ENCODE measurements around the gene SNX18. TPM values are rescaled to one million over a fixed set of nuclear protein-coding genes. Genes with fewer than 3 reads are reported as not detected.

SNX18 gene
- total and polyA plus RNA-seq, 12 donors: 4.0 to 89.4 (median 33.7) TPM

- Histone ChIP-seq H3K4me1 (replicated peaks in 1 of 2) (peaks cover 6 to 23% of the 10 kb centered on the region in 2 donors), H3K27me3 (no peaks in the 10 kb centered on the region), H3K36me3 (replicated peaks in 1 of 2) (no peaks in the 10 kb centered on the region), H3K9me3 (replicated peaks in 1 of 3) (no peaks in the 10 kb centered on the region), H3K27ac (no peak overlapping the region), H3K4me3 (no peak overlapping the region)
- TF ChIP-seq POLR2A (IDR thresholded peaks at IDR 0.05) (no peak), CTCF (IDR thresholded peaks at IDR 0.05) (no peak)
- 83 to 92% (median 89%) methylated on average over 3 of the region's 3 CpGs for WGBS, 4 donors
- no peak for DNase-seq
- intact Hi-C loops (cut with DNase I): loop anchor here (2.0 to 10.0 kb wide), 4 partner anchors 149 to 352 kb away; no protein-coding TSS in a partner anchor
Measured at GRCh38 chr5:54515634-54516033, 1.9 kb upstream of the SNX18 start.

- DNase-seq: no peak
- no peaks in the 10 kb centered on the region for H3K36me3 ChIP-seq (replicated peaks in 1 of 2)
- TF ChIP-seq POLR2A (IDR thresholded peaks at IDR 0.05) (no peak), CTCF (IDR thresholded peaks at IDR 0.05) (no peak)
- intact Hi-C loops (cut with DNase I): loop anchor here (2.0 to 10.0 kb wide), 4 partner anchors 149 to 351 kb away; no protein-coding TSS in a partner anchor
- H3K4me1 ChIP-seq (replicated peaks in 1 of 2): peaks cover 8 to 28% of the 10 kb centered on the region in 2 donors
- H3K4me3 ChIP-seq: no peak overlapping the region
- no peaks in the 10 kb centered on the region for H3K9me3 ChIP-seq (replicated peaks in 1 of 3)
- 40 to 64% (median 41%) methylated on average over 4 of the region's 4 CpGs for WGBS, 4 donors
- H3K27ac ChIP-seq: no peak overlapping the region
- no peaks in the 10 kb centered on the region for H3K27me3 ChIP-seq
Measured at GRCh38 chr5:54516051-54516655, 1.4 kb upstream of the SNX18 start.

- H3K27ac ChIP-seq: no peak overlapping the region
- H3K9me3 ChIP-seq (replicated peaks in 1 of 3): no peaks in the 10 kb centered on the region
- intact Hi-C loops (cut with DNase I): loop anchor here (2.0 to 10.0 kb wide), 4 partner anchors 148 to 350 kb away; no protein-coding TSS in a partner anchor
- H3K4me3 ChIP-seq: peak overlapping the region in 1 of 4 donors; percentile 99
- DNase-seq: no peak
- WGBS, 4 donors: 3 to 9% (median 7%) methylated on average over 4 of the region's 4 CpGs
- H3K36me3 ChIP-seq (replicated peaks in 1 of 2): no peaks in the 10 kb centered on the region
- TF ChIP-seq CTCF (IDR thresholded peaks at IDR 0.05) (no peak), POLR2A (IDR thresholded peaks at IDR 0.05) (no peak)
- H3K4me1 ChIP-seq (replicated peaks in 1 of 2): peaks cover 18 to 38% of the 10 kb centered on the region in 2 donors
- H3K27me3 ChIP-seq: no peaks in the 10 kb centered on the region
Measured at GRCh38 chr5:54517174-54517511, 416 bp upstream of the SNX18 start.

- Histone ChIP-seq H3K36me3 (replicated peaks in 1 of 2) (no peaks in the 10 kb centered on the region), H3K9me3 (replicated peaks in 1 of 3) (no peaks in the 10 kb centered on the region), H3K27me3 (no peaks in the 10 kb centered on the region), H3K4me3 (peak overlapping the region; percentile 57 to 99 (median 76)), H3K27ac (peak overlapping the region; percentile 53 to 97 (median 91)), H3K4me1 (replicated peaks in 1 of 2) (peaks cover 28 to 49% of the 10 kb centered on the region in 2 donors)
- peak; percentile 52 to 71 (median 63) for DNase-seq
- 9% methylated on average over 75 to 79 of the region's 79 CpGs; no CpG with 5 or more reads in 2 of the 4 donors for WGBS, 4 donors
- intact Hi-C loops (cut with DNase I): loop anchor here (5.0 to 10.0 kb wide), 3 partner anchors 147 to 349 kb away; no protein-coding TSS in a partner anchor
- TF ChIP-seq POLR2A (IDR thresholded peaks at IDR 0.05) (no peak), CTCF (IDR thresholded peaks at IDR 0.05) (no peak)
Measured at GRCh38 chr5:54518146-54518817, 723 bp downstream of the SNX18 start.
